Measurements from ENCODE around the gene TAS2R40. TPM values are rescaled to one million over a fixed set of nuclear protein-coding genes. Genes with fewer than 3 reads are reported as not detected.
"Not testable (repeated sequence)": the region's sequence is repeated elsewhere in the genome, so short reads cannot be mapped to it uniquely, and the experiment has no call there.

Gene TAS2R40
- total RNA-seq, result not detected

GRCh38 chr7:143221737-143222136 lies at the start of gene TAS2R40:
Gene TAS2R40, plus strand, starts transcription at chr7:143222037. Its CDS starts 42 bp downstream, at chr7:143222079.
- intact Hi-C loops (cut with DNase I; ENCODE audit: low total_unique reads), result no loop called here
- Histone ChIP-seq H3K36me3 (no peaks in the 10 kb centered on the region), H3K4me1 (no peaks in the 10 kb centered on the region), H3K4me3 (no peak within 1 kb of the TSS), H3K27ac (peak within 1 kb of the TSS in 1 of 2 donors; percentile 12), H3K27me3 (no peaks in the 10 kb centered on the region), H3K9me3 (no peaks in the 10 kb centered on the region)
- no peak for DNase-seq (ENCODE audit: low spot score in 2 of 2)
- TF ChIP-seq CTCF (IDR thresholded peaks at IDR 0.05) (no peak), POLR2A (IDR thresholded peaks at IDR 0.05) (no peak), POLR2AphosphoS5 (IDR thresholded peaks at IDR 0.05) (no peak)

DNA sequence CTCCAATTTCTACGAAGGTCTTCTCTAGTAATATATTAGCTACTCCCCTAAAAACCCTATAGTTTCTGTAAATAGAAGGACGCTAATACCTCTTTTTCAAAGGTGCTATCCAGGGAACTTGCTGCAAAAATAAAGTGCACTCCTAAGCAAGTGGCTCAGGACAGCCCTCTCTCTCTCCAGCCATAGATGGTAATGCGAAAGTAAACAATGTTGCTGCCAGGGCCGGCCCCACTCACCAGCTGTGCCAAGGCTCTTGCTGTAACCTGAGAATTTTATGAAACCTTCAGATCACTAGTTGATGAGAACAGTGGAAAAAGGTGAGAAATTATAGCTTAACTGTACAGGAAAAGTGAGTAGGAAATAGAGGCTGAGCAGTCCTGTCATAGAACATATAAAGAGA lies 49.5 kb upstream of the TAS2R40 start:
- TF ChIP-seq POLR2AphosphoS5 (IDR thresholded peaks at IDR 0.05), result no peak
- no peak for TF ChIP-seq POLR2A (IDR thresholded peaks at IDR 0.05)
- TF ChIP-seq CTCF (IDR thresholded peaks at IDR 0.05), result no peak
- intact Hi-C loops (cut with DNase I; ENCODE audit: low total_unique reads), result no loop called here
- DNase-seq (ENCODE audit: low spot score in 2 of 2), result peak; percentile 79 to 80

DNA sequence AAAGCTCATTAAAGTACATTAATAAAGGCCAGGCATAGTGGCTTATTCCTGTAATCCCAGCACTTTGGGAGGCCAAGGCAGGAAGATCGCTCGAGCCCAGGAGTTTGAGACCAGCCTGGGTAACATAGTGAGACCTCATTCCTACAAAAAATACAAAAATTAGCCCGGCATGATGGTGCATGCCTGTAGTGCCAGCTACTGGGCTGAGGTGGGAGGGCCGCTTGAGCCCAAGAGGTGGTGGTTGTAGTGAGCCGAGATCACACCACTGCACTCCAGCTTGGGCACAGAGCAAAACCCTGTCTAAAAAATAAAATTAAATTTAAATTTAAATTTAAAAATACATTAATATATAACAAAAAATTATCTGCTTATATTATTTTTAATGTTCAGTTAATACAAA lies 45.7 kb upstream of the TAS2R40 start:
- no peak overlapping the region for H3K27ac ChIP-seq
- H3K4me3 ChIP-seq, result no peak overlapping the region
- no peaks in the 10 kb centered on the region for H3K27me3 ChIP-seq
- no peak for DNase-seq (ENCODE audit: low spot score in 2 of 2)
- intact Hi-C loops (cut with DNase I; ENCODE audit: low total_unique reads), result no loop called here
- TF ChIP-seq CTCF (IDR thresholded peaks at IDR 0.05) (no peak), POLR2A (IDR thresholded peaks at IDR 0.05) (no peak), POLR2AphosphoS5 (IDR thresholded peaks at IDR 0.05) (no peak)
- H3K9me3 ChIP-seq, result peaks cover 6 to 15% of the 10 kb centered on the region in 2 donors
- H3K36me3 ChIP-seq, result no peaks in the 10 kb centered on the region
- H3K4me1 ChIP-seq, result no peaks in the 10 kb centered on the region

More for the DNA sequence above, 49.5 kb upstream of the TAS2R40 start:
- Histone ChIP-seq H3K27me3 (no peaks in the 10 kb centered on the region), H3K4me1 (no peaks in the 10 kb centered on the region), H3K9me3 (no peaks in the 10 kb centered on the region), H3K27ac (peak overlapping the region; percentile 4 to 71), H3K36me3 (no peaks in the 10 kb centered on the region), H3K4me3 (peak overlapping the region in 2 of 3 donors; percentile 23 to 30)

GRCh38 chr7:143177374-143178119 lies 44.3 kb upstream of the TAS2R40 start:
- TF ChIP-seq POLR2A (IDR thresholded peaks at IDR 0.05) (no peak), POLR2AphosphoS5 (IDR thresholded peaks at IDR 0.05) (no peak), CTCF (IDR thresholded peaks at IDR 0.05) (no peak)
- no peaks in the 10 kb centered on the region for H3K4me1 ChIP-seq
- no peak overlapping the region for H3K4me3 ChIP-seq
- intact Hi-C loops (cut with DNase I; ENCODE audit: low total_unique reads), result no loop called here
- no peaks in the 10 kb centered on the region for H3K36me3 ChIP-seq
- no peaks in the 10 kb centered on the region for H3K27me3 ChIP-seq
- H3K27ac ChIP-seq, result no peak overlapping the region
- DNase-seq (ENCODE audit: low spot score in 2 of 2), result no peak
- H3K9me3 ChIP-seq, result peaks cover 6 to 15% of the 10 kb centered on the region in 2 donors

- H3K4me3 ChIP-seq, result not testable (repeated sequence)
Observed at GRCh38 chr7:143180771-143181170, 41.1 kb upstream of the TAS2R40 start.

More at GRCh38 chr7:143180771-143181170, 41.1 kb upstream of the TAS2R40 start:
- H3K36me3 ChIP-seq; intact Hi-C loops (cut with DNase I; ENCODE audit: low total_unique reads); H3K4me1 ChIP-seq; H3K27me3 ChIP-seq; DNase-seq (ENCODE audit: low spot score in 2 of 2); H3K27ac ChIP-seq: not testable (repeated sequence)
- peaks cover 6 to 15% of the 10 kb centered on the region in 2 donors for H3K9me3 ChIP-seq
